Measurements from ENCODE around the gene MYLK3. TPM values are rescaled to one million over a fixed set of nuclear protein-coding genes. Genes with fewer than 3 reads are reported as not detected.
"Not testable (repeated sequence)": the region's sequence is repeated elsewhere in the genome, so short reads cannot be mapped to it uniquely, and the experiment has no call there.

The MYLK3 gene
- total RNA-seq, result under 1 TPM in 1 of 2 experiments, not detected in 1; 0.15 TPM

GRCh38 chr16:46747777-46748651 is at the start of gene MYLK3:
Gene MYLK3 (minus strand): TSS chr16:46748344. CDS start chr16:46748193, 151 bp downstream.
- no peak within 1 kb of the TSS for H3K4me3 Mint-ChIP-seq
- DNase-seq, result no peak
- H3K4me1 Mint-ChIP-seq (ENCODE audit: low read depth), result peaks cover 4% of the 10 kb centered on the region
- no peaks in the 10 kb centered on the region for H3K36me3 Mint-ChIP-seq
- no peaks in the 10 kb centered on the region for H3K27me3 Mint-ChIP-seq
- CTCF ChIA-PET, result no interaction called here
- no peak within 1 kb of the TSS for H3K27ac Mint-ChIP-seq
- intact Hi-C loops (cut with micrococcal nuclease), result no loop called here
- POLR2A ChIA-PET, result no interaction called here
- H3K9me3 Mint-ChIP-seq, result no peaks in the 10 kb centered on the region

DNA sequence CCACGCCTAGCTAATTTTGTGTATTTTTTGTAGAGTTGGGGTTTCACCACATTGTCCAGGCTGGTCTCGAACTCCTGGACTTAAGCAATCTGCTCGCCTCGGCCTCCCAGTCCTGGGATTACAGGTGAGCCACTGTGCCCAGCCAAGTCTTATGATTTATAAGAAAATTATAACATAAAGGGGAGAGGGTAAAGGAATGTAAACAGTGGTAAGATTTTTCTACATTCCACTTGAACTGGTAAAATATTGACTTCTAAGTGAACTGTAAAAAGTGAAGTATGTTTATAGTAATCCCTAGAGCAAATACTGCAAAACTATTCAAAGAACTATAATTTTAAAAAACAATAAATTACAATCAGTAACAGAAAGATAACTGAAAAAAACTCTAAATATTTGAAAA is 49.4 kb upstream of the MYLK3 start:
- Mint-ChIP-seq H3K36me3 (peaks cover 33% of the 10 kb centered on the region), H3K27me3 (no peaks in the 10 kb centered on the region), H3K4me1 (ENCODE audit: low read depth) (peaks cover 3% of the 10 kb centered on the region), H3K4me3 (no peak overlapping the region), H3K27ac (no peak overlapping the region), H3K9me3 (peaks cover 25% of the 10 kb centered on the region)
- intact Hi-C loops (cut with micrococcal nuclease), result no loop called here
- POLR2A ChIA-PET, result no interaction called here
- CTCF ChIA-PET, result no interaction called here
- no peak for DNase-seq

GRCh38 chr16:46796764-46797269 is 48.7 kb upstream of the MYLK3 start:
- Mint-ChIP-seq H3K9me3 (peaks cover 25% of the 10 kb centered on the region), H3K4me1 (ENCODE audit: low read depth) (peaks cover 2% of the 10 kb centered on the region), H3K27me3 (no peaks in the 10 kb centered on the region), H3K27ac (no peak overlapping the region), H3K36me3 (peaks cover 35% of the 10 kb centered on the region), H3K4me3 (no peak overlapping the region)
- no peak for DNase-seq
- ChIA-PET POLR2A (no interaction called here), CTCF (no interaction called here)
- intact Hi-C loops (cut with micrococcal nuclease), result no loop called here

DNA sequence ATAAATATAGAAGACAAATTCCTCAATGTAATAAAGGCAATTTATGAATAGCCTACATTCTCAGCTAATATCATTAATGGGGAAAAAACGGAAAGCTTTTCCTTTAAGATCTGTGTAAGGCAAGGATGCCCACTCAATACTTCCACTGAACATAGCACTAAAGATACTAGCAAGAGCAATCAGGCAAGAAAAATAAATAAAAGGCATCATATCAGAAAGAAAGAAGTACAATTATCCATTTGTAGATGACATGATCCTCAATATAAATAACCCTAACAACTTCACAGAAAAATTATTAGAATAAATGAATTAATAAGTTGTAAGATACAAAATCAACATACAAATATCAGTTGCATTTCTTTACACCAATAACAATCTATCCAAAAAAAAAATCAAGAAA is 45.7 kb upstream of the MYLK3 start:
- no peak overlapping the region for H3K4me3 Mint-ChIP-seq
- POLR2A ChIA-PET, result interaction anchor here (0.6 kb wide), 1 partner anchor 357 kb away, joined by 5 read pairs; no protein-coding TSS in a partner anchor

GRCh38 chr16:46790599-46791270 is 42.6 kb upstream of the MYLK3 start:
- ChIA-PET CTCF (interaction anchor here (1.4 kb wide), 1 partner anchor 118 kb away, joined by 3 read pairs; no protein-coding TSS in a partner anchor), POLR2A (interaction anchor here (0.5 to 1.3 kb wide), 2 partner anchors 31 to 32 kb away, joined by 4 to 5 read pairs; no protein-coding TSS in a partner anchor)
- Mint-ChIP-seq H3K27ac (no peak overlapping the region), H3K4me3 (peak overlapping the region; percentile 69), H3K36me3 (peaks cover 22% of the 10 kb centered on the region), H3K27me3 (no peaks in the 10 kb centered on the region), H3K4me1 (ENCODE audit: low read depth) (peaks cover 22% of the 10 kb centered on the region), H3K9me3 (peaks cover 27% of the 10 kb centered on the region)
- no peak for DNase-seq
- intact Hi-C loops (cut with micrococcal nuclease), result loop anchor here (1.0 to 2.0 kb wide), 3 partner anchors 32 to 101 kb away; partner anchors contain the start of genes C16orf87, ORC6 and VPS35

More for the DNA sequence above, 45.7 kb upstream of the MYLK3 start:
- Mint-ChIP-seq H3K36me3 (peaks cover 32% of the 10 kb centered on the region), H3K27ac (no peak overlapping the region), H3K27me3 (no peaks in the 10 kb centered on the region), H3K9me3 (peaks cover 25% of the 10 kb centered on the region), H3K4me1 (ENCODE audit: low read depth) (peaks cover 22% of the 10 kb centered on the region)
- DNase-seq, result no peak
- intact Hi-C loops (cut with micrococcal nuclease), result no loop called here
- CTCF ChIA-PET, result interaction anchor here (1.0 kb wide), 1 partner anchor 113 kb away, joined by 3 read pairs; no protein-coding TSS in a partner anchor

DNA sequence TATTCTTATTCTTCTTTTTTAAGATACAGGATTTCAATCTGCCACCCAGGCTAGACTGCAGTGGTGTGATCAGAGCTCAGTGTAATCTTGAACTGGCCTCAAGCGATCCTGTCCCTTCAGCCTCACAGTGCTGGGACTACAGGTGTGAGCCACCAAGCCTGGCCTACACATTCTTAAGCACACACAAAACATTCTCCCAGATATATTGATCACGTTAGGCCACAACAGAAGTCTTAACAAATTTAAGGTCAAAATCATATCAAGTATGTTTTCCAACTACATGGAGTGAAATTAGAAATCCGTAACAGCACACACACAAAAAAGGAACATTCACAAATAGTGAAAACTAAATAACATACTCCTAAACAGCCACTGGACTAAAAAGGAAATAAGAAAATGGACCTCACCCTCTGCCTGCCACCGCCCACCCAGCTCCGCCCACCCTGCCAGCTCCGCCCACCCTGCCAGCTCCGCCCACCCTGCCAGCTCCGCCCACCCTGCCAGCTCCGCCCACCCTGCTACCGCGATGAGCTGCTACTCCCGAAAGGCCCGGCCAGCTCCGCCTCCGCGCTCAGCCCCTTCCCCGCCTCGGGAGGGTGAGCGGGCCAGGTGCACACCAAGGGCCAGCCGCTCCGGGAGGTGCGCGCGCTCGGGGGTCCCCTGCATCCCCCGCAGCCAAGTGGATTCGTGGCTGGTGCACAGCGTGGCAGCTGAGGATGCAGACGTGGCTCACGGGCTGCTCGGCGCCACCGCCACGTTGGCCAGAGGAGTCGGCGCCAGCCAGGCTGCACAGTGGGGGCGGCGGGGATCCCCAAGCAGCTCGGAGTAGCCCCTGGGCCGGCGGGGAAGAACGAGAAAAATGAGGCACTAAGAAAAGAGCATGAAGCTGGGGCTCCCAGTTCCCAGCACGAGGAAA is 41.6 kb upstream of the MYLK3 start:
- H3K9me3 Mint-ChIP-seq, result peaks cover 21% of the 10 kb centered on the region
- peak overlapping the region; percentile 7 for H3K27ac Mint-ChIP-seq
- H3K4me3 Mint-ChIP-seq, result peak overlapping the region; percentile 69
- H3K4me1 Mint-ChIP-seq (ENCODE audit: low read depth), result peaks cover 22% of the 10 kb centered on the region
- DNase-seq, result peak; percentile 88
- H3K36me3 Mint-ChIP-seq, result peaks cover 12% of the 10 kb centered on the region
- H3K27me3 Mint-ChIP-seq, result no peaks in the 10 kb centered on the region
- intact Hi-C loops (cut with micrococcal nuclease), result loop anchor here (1.0 to 5.0 kb wide), 4 partner anchors 33 to 100 kb away; partner anchors contain the start of genes C16orf87, GPT2, ORC6 and VPS35
- ChIA-PET CTCF (no interaction called here), POLR2A (interaction anchor here (0.5 to 1.3 kb wide), 5 partner anchors 31 to 183 kb away, joined by 3 to 5 read pairs (median 4); partner anchors contain the start of gene DNAJA2)

- H3K27ac Mint-ChIP-seq, result no peak overlapping the region
- ChIA-PET CTCF (no interaction called here), POLR2A (interaction anchor here (0.6 to 1.3 kb wide), 2 partner anchors 33 to 39 kb away, joined by 3 to 5 read pairs; no protein-coding TSS in a partner anchor)
- intact Hi-C loops (cut with micrococcal nuclease), result loop anchor here (5.0 kb wide), 1 partner anchor 93 kb away; the partner anchor contains the start of gene GPT2
- peaks cover 25% of the 10 kb centered on the region for H3K4me1 Mint-ChIP-seq (ENCODE audit: low read depth)
- H3K4me3 Mint-ChIP-seq, result no peak overlapping the region
- peaks cover 8% of the 10 kb centered on the region for H3K36me3 Mint-ChIP-seq
- no peaks in the 10 kb centered on the region for H3K27me3 Mint-ChIP-seq
- DNase-seq, result no peak
- peaks cover 16% of the 10 kb centered on the region for H3K9me3 Mint-ChIP-seq
Measured at GRCh38 chr16:46788891-46789474, 40.8 kb upstream of the MYLK3 start.

DNA sequence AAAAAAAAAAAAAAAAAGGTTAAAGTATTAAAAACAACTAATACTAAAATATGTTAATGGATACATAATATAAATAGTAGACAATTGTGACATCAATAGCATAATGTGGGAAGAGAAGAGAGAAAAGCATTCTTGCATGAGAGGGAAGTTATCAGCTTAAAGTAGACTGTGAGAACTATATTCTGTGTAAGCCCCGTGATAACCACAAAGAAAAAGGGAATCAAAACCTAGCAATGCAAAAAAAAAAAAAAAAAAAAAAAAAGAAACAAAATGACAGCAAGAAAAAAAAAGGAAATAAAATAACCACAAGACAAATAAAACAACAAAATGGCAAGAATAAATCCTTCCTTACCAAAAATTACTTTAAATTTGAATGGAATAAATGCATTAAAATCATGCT is 39.8 kb upstream of the MYLK3 start:
- POLR2A ChIA-PET, result no interaction called here
- Mint-ChIP-seq H3K4me3 (no peak overlapping the region), H3K27me3 (no peaks in the 10 kb centered on the region), H3K36me3 (peaks cover 5% of the 10 kb centered on the region), H3K4me1 (ENCODE audit: low read depth) (peaks cover 31% of the 10 kb centered on the region), H3K27ac (no peak overlapping the region), H3K9me3 (peaks cover 13% of the 10 kb centered on the region)
- intact Hi-C loops (cut with micrococcal nuclease), result loop anchor here (5.0 kb wide), 1 partner anchor 94 kb away; the partner anchor contains the start of gene GPT2
- no peak for DNase-seq
- CTCF ChIA-PET, result no interaction called here

DNA sequence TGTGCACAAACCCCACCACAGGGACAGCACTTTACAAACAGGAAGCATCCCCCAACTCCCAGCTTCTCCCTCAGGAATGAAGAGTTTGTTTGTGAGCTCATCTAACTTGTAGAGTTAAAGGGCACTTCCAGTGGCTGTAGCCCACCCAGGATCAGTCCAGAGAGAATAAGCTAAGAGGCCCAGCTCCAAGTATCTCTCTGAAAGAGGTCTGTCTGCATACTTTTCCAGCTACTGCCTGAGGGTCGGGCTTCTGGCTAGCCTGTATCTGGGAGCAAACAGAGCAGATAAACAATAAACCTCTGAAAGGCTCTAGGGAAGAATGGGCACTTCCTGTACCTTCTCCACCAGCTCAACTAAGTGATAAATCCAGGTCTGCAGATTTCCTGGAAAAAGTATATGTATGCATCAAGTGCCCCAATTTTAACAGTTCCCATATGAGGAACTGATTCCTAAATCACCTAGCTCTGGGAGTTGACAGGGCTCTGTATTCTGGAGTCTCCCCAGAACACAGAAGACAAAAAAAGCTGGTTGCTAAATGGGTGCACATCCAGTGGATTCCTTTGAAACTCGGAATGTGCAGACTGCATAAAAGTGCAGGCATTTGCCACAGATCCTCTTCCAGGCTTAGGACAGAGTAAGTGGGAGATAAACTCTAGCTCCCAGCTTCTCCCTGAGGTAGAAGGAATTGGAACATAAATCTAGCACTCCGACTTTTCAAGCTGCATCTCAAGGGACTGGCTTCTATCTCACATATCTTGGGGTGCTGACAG is 37.1 kb upstream of the MYLK3 start:
- intact Hi-C loops (cut with micrococcal nuclease), result loop anchor here (5.0 kb wide), 1 partner anchor 97 kb away; the partner anchor contains the start of gene GPT2
- no peak overlapping the region for H3K4me3 Mint-ChIP-seq
- DNase-seq, result no peak
- no peak overlapping the region for H3K27ac Mint-ChIP-seq
- H3K27me3 Mint-ChIP-seq, result no peaks in the 10 kb centered on the region
- CTCF ChIA-PET, result no interaction called here
- peaks cover 13% of the 10 kb centered on the region for H3K9me3 Mint-ChIP-seq
- peaks cover 20% of the 10 kb centered on the region for H3K4me1 Mint-ChIP-seq (ENCODE audit: low read depth)
- POLR2A ChIA-PET, result interaction anchor here (0.7 to 1.3 kb wide), 3 partner anchors 37 to 44 kb away, joined by 4 to 6 read pairs (median 5); no protein-coding TSS in a partner anchor
- peaks cover 2% of the 10 kb centered on the region for H3K36me3 Mint-ChIP-seq

- DNase-seq; H3K4me3 Mint-ChIP-seq; H3K36me3 Mint-ChIP-seq; intact Hi-C loops (cut with micrococcal nuclease); H3K27ac Mint-ChIP-seq; CTCF ChIA-PET; H3K27me3 Mint-ChIP-seq: not testable (repeated sequence)
- POLR2A ChIA-PET, result interaction anchor here (0.7 to 1.3 kb wide), 3 partner anchors 37 to 45 kb away, joined by 4 to 6 read pairs (median 5); no protein-coding TSS in a partner anchor
- Mint-ChIP-seq H3K4me1 (ENCODE audit: low read depth) (peaks cover 15% of the 10 kb centered on the region), H3K9me3 (peaks cover 13% of the 10 kb centered on the region)
Measured at GRCh38 chr16:46784569-46784968, 36.4 kb upstream of the MYLK3 start.
